H1 (cell line): ENCODE results near the gene MAP2K1. TPM values are rescaled to one million over a fixed set of nuclear protein-coding genes. Genes with fewer than 3 reads are reported as not detected.

Source experiments
- BRCA1 ChIP-seq: IDR thresholded peaks from 2 replicates; pipeline ENCODE4 v1.6.1; 2012; ENCODE audit warnings: low read depth, low read length, improper control_type of control experiment
- CHD2 ChIP-seq: IDR thresholded peaks from 2 replicates; pipeline ENCODE4 v1.6.1; 2012; ENCODE audit warnings: low read length, improper control_type of control experiment
- EGR1 ChIP-seq: IDR thresholded peaks from 2 replicates; pipeline ENCODE4 v1.6.1; 2011; ENCODE audit warnings: low read depth, low read length, borderline replicate concordance
- EP300 ChIP-seq, 2 experiments: IDR thresholded peaks; 1 replicate in 1 of 2; 2 replicates in 1 of 2; pipeline ENCODE4 v1.6.1; 2011 to 2012; ENCODE audit warnings: low read depth in 2 of 2, low read length in 2 of 2, mild to moderate bottlenecking in 2 of 2, borderline replicate concordance in 1 of 2, inconsistent platforms in 1 of 2, moderate library complexity in 1 of 2
- HDAC2 ChIP-seq, 2 experiments: fragments of 300-600 bp in 1 of 2; sonication (generic) in 1 of 2; IDR thresholded peaks; 2 replicates each; pipeline ENCODE4 v1.6.1; 2011 to 2012; ENCODE audit warnings: low read depth in 2 of 2, low read length in 2 of 2, mild to moderate bottlenecking in 2 of 2, moderate library complexity in 2 of 2, borderline replicate concordance in 1 of 2, inconsistent platforms in 1 of 2
- HDAC6 ChIP-seq: IDR thresholded peaks from one replicate; pipeline ENCODE4 v1.7.1; 2012; ENCODE audit warnings: low read depth, mild to moderate bottlenecking, inconsistent platforms, low read length, moderate library complexity
- RFX5 ChIP-seq: IDR thresholded peaks from 2 replicates; pipeline ENCODE4 v1.6.1; 2011; ENCODE audit warnings: low read depth, low read length, improper control_type of control experiment, borderline replicate concordance
- SIX5 ChIP-seq: IDR thresholded peaks from 2 replicates; pipeline ENCODE4 v1.6.1; 2011; ENCODE audit warnings: mild to moderate bottlenecking, low read depth, low read length
- TCF12 ChIP-seq: IDR thresholded peaks from 2 replicates; pipeline ENCODE4 v1.6.1; 2011; ENCODE audit warnings: low read depth, mild to moderate bottlenecking, low read length
- polyA plus RNA-seq, 7 experiments: library from polyadenylated mRNA; depleted of rRNA in 3 of 7; stranded (reverse) in 5 of 7; unstranded in 2 of 7; fragments of >200 nt in 5 of 7; fragments of 200-250 nt in 2 of 7; gene quantifications; 1 replicate in 5 of 7; 2 replicates in 1 of 7; 4 replicates in 1 of 7; pipeline versions ENCODE4 v1.2.1 to v1.2.3, GENCODE V29; 2011 to 2013; ENCODE audit warnings: missing spikeins in 2 of 7, mixed read lengths in 2 of 7
- total RNA-seq: library from RNA; stranded (reverse); fragmentation: NEBNext Ultra II Directional; extraction: Animal tissue kit (Norgen Biotek cat#: 25700); gene quantifications from 2 replicates; pipeline ENCODE4 v1.2.1, GENCODE V29; 2021
- TF ChIP-seq, protein P1 (sequence below): fragments of 300-600 bp; sonication (generic); IDR thresholded peaks from 2 replicates; pipeline ENCODE4 v1.7.1; 2012; ENCODE audit warnings: low read length, moderate library complexity, mild to moderate bottlenecking, inconsistent platforms; ENCODE audit not compliant: insufficient replicate concordance

The MAP2K1 gene
- total and polyA plus RNA-seq, 2 of the 8 experiments (the other 6 are each of a cell fraction or from before 2014, with no cell fraction given): 54.7 to 78.2 TPM

DNA sequence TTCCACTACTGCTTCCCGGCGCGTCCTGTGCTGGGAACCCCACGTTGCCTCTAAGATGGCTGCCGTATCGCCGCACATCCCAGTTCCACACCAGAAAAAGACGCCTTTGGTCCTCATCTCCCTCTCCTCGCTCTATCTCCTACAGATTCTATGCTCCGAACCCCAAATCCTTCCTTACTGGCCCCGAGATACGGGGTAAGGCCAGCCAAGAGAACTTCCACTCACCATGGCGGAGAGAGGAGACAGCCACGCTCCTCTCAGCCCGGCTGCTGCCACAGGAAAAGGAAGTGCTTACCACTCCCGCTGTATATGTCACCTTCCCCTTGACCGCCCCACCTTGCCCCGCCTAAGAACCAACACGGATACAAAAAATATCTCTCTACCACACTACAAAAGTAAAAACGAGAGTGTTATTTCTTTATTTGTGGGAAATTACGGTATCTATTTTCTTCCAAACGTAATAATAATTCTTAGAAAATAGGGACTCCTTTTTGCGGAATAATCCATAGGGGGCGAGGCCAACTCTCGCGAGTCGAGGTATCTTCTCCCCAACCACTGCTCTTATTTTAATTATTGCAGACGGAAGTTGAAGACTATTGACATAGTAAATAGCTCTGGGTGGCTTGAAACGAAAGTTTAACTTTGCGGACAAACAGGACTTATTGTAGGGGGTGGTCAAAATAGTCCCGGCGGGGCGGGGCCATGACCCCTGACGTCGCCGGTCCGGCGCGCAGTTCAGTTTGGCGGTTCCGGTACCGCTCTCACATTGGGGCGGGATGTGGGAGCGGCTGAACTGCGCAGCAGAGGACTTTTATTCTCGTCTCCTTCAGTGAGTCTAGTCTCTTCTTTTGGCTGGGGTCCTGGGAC, 118.1 kb downstream of the MAP2K1 start, which contains the start of the genes RPL4 and ZWILCH (continued):
- TF ChIP-seq TCF12 (no peak), HDAC2 (IDR thresholded peaks at IDR 0.05; ENCODE audit: borderline replicate concordance in 1 of 2, low read depth in 2 of 2, low read length in 2 of 2) (0 out of 4 replicates have a peak, but pooled peaks of 1 of the 2 experiments have one; percentile 5), CHD2 (peak; percentile 95), EP300 (IDR thresholded peaks at IDR 0.05; ENCODE audit: borderline replicate concordance in 1 of 2, low read depth in 2 of 2, low read length in 2 of 2) (no peak), SIX5 (no peak), BRCA1 (peak; percentile 74), EGR1 (no peak), RFX5 (no peak), HDAC6 (no peak)
- TF ChIP-seq, protein P1, sequence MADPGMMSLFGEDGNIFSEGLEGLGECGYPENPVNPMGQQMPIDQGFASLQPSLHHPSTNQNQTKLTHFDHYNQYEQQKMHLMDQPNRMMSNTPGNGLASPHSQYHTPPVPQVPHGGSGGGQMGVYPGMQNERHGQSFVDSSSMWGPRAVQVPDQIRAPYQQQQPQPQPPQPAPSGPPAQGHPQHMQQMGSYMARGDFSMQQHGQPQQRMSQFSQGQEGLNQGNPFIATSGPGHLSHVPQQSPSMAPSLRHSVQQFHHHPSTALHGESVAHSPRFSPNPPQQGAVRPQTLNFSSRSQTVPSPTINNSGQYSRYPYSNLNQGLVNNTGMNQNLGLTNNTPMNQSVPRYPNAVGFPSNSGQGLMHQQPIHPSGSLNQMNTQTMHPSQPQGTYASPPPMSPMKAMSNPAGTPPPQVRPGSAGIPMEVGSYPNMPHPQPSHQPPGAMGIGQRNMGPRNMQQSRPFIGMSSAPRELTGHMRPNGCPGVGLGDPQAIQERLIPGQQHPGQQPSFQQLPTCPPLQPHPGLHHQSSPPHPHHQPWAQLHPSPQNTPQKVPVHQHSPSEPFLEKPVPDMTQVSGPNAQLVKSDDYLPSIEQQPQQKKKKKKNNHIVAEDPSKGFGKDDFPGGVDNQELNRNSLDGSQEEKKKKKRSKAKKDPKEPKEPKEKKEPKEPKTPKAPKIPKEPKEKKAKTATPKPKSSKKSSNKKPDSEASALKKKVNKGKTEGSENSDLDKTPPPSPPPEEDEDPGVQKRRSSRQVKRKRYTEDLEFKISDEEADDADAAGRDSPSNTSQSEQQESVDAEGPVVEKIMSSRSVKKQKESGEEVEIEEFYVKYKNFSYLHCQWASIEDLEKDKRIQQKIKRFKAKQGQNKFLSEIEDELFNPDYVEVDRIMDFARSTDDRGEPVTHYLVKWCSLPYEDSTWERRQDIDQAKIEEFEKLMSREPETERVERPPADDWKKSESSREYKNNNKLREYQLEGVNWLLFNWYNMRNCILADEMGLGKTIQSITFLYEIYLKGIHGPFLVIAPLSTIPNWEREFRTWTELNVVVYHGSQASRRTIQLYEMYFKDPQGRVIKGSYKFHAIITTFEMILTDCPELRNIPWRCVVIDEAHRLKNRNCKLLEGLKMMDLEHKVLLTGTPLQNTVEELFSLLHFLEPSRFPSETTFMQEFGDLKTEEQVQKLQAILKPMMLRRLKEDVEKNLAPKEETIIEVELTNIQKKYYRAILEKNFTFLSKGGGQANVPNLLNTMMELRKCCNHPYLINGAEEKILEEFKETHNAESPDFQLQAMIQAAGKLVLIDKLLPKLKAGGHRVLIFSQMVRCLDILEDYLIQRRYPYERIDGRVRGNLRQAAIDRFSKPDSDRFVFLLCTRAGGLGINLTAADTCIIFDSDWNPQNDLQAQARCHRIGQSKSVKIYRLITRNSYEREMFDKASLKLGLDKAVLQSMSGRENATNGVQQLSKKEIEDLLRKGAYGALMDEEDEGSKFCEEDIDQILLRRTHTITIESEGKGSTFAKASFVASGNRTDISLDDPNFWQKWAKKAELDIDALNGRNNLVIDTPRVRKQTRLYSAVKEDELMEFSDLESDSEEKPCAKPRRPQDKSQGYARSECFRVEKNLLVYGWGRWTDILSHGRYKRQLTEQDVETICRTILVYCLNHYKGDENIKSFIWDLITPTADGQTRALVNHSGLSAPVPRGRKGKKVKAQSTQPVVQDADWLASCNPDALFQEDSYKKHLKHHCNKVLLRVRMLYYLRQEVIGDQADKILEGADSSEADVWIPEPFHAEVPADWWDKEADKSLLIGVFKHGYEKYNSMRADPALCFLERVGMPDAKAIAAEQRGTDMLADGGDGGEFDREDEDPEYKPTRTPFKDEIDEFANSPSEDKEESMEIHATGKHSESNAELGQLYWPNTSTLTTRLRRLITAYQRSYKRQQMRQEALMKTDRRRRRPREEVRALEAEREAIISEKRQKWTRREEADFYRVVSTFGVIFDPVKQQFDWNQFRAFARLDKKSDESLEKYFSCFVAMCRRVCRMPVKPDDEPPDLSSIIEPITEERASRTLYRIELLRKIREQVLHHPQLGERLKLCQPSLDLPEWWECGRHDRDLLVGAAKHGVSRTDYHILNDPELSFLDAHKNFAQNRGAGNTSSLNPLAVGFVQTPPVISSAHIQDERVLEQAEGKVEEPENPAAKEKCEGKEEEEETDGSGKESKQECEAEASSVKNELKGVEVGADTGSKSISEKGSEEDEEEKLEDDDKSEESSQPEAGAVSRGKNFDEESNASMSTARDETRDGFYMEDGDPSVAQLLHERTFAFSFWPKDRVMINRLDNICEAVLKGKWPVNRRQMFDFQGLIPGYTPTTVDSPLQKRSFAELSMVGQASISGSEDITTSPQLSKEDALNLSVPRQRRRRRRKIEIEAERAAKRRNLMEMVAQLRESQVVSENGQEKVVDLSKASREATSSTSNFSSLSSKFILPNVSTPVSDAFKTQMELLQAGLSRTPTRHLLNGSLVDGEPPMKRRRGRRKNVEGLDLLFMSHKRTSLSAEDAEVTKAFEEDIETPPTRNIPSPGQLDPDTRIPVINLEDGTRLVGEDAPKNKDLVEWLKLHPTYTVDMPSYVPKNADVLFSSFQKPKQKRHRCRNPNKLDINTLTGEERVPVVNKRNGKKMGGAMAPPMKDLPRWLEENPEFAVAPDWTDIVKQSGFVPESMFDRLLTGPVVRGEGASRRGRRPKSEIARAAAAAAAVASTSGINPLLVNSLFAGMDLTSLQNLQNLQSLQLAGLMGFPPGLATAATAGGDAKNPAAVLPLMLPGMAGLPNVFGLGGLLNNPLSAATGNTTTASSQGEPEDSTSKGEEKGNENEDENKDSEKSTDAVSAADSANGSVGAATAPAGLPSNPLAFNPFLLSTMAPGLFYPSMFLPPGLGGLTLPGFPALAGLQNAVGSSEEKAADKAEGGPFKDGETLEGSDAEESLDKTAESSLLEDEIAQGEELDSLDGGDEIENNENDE: no peak
